Measurements from ENCODE around the gene SEH1L.

Gene SEH1L

DNA sequence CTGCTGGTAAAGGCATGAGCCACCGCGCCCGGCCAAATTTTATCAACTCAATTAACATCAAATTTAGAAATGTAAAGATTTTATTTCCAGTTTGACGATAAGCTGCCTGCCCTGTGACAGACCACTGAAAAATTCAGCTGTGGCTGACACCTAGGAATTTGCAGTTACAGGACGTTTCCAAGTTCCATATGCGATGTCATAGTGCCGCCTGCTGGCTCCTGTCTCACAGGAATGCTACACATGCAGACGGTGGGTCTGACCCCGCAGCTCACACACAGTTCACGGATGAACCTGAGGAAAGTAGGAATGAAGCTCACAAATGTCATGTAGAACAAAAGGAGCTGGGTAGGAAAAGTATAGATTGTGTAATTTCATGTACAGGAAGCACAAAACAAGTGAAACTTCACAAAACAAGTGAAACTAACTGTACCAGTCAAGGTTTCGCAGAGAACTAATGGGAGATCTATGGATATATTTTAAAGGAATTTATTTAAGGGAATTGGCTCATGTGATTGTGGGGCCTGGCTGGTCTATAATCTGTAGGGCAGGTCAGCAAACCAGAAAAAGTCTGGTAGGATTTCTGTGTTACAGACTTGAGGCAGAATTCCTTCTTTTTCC lies 13.2 kb upstream of the SEH1L start:
- peak overlapping the region; percentile 83; the same call in 1 of the 2 replicates for H2AFZ ChIP-seq (ENCODE audit: low read length)
- no peaks in the 10 kb centered on the region for H3K9me2 ChIP-seq (replicated peaks; ENCODE audit: low read depth, low read length)
- no peaks in the 10 kb centered on the region for H3K79me2 ChIP-seq (ENCODE audit: insufficient read depth, low read length)
- H3K4me2 ChIP-seq (ENCODE audit: low read depth, low read length, poor library complexity, severe bottlenecking) = no peak overlapping the region
- no peaks in the 10 kb centered on the region for H4K20me1 ChIP-seq (ENCODE audit: insufficient read depth, low read length, poor library complexity, severe bottlenecking)
- H3K27me3 ChIP-seq (ENCODE audit: insufficient read depth, low read length, poor library complexity, severe bottlenecking) = no peaks in the 10 kb centered on the region
- no peak overlapping the region for H3K9ac ChIP-seq (ENCODE audit: low read depth, low read length, poor library complexity, severe bottlenecking)
- no peaks in the 10 kb centered on the region for H3K9me3 ChIP-seq (ENCODE audit: insufficient read depth, low read depth, low read length)
- H3F3A ChIP-seq (ENCODE audit: low read depth) = no peaks in the 10 kb centered on the region
- H3K36me3 ChIP-seq (ENCODE audit: insufficient read depth, low read length) = no peaks in the 10 kb centered on the region
- TF ChIP-seq, protein P1, sequence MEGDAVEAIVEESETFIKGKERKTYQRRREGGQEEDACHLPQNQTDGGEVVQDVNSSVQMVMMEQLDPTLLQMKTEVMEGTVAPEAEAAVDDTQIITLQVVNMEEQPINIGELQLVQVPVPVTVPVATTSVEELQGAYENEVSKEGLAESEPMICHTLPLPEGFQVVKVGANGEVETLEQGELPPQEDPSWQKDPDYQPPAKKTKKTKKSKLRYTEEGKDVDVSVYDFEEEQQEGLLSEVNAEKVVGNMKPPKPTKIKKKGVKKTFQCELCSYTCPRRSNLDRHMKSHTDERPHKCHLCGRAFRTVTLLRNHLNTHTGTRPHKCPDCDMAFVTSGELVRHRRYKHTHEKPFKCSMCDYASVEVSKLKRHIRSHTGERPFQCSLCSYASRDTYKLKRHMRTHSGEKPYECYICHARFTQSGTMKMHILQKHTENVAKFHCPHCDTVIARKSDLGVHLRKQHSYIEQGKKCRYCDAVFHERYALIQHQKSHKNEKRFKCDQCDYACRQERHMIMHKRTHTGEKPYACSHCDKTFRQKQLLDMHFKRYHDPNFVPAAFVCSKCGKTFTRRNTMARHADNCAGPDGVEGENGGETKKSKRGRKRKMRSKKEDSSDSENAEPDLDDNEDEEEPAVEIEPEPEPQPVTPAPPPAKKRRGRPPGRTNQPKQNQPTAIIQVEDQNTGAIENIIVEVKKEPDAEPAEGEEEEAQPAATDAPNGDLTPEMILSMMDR (conservative IDR thresholded peaks at IDR 0.05; ENCODE audit: low read length) = peak; percentile 95
- no peak for TF ChIP-seq EZH2phosphoT487 (IDR thresholded peaks at IDR 0.05; ENCODE audit: borderline replicate concordance)
- H3K4me3 ChIP-seq (ENCODE audit: low read length, poor library complexity, severe bottlenecking) = no peak overlapping the region
- peaks cover 3% of the 10 kb centered on the region for H3K4me1 ChIP-seq (ENCODE audit: insufficient read depth, low read length, poor library complexity, severe bottlenecking)

DNA sequence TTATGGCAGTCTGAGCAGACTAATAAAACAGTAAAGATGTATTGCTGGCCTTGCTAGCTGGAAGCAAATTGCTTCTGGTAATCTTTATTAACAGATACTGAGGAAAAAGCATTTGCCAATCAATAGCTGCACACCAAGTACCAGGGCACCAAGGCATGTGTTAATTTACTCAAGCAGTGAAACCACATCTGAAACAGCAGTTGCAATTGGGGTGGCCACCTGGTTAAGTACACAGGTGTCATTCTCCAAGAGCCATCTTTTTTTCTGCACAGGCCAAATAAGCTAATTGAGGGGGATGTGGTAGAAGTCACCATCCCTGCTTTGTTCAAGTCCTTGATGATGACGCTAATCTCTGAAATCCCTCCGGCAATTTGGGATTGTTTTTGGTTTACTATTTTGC lies 8.6 kb upstream of the SEH1L start:
- Histone ChIP-seq H3K9me3 (ENCODE audit: insufficient read depth, low read depth, low read length) (no peaks in the 10 kb centered on the region), H4K20me1 (ENCODE audit: insufficient read depth, low read length, poor library complexity, severe bottlenecking) (no peaks in the 10 kb centered on the region)

DNA sequence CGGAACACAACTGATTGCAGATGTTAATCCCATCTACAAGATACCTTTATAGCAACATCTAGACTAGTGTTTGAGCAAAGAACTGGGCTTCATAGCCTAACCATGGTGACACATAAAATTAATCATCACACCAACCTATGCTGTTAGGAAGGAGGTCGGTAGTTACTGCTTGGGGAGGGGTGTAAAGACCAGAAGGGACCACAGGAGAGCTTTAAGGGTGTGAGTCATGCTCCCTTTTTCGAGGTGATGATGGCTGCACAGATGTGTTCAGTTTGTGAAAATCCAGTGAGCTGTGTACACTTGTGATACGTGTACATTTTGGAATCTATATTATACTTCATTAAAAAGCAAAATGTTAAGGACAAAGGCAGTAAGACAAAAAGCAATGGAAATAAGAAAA lies 4.6 kb upstream of the SEH1L start:
- TF ChIP-seq EZH2phosphoT487 (IDR thresholded peaks at IDR 0.05; ENCODE audit: borderline replicate concordance) = no peak
- TF ChIP-seq, protein P1 (conservative IDR thresholded peaks at IDR 0.05; ENCODE audit: low read length) = no peak
- H2AFZ ChIP-seq (ENCODE audit: low read length) = no peak overlapping the region; the same call in 1 of the 2 replicates
- no peak overlapping the region for H3K4me3 ChIP-seq (ENCODE audit: low read length, poor library complexity, severe bottlenecking)
- H4K20me1 ChIP-seq (ENCODE audit: insufficient read depth, low read length, poor library complexity, severe bottlenecking) = no peaks in the 10 kb centered on the region
- H3K79me2 ChIP-seq (ENCODE audit: insufficient read depth, low read length) = 0 out of 2 replicates have a peak, but pooled peaks cover 6% of the 10 kb centered on the region
- H3K4me1 ChIP-seq (ENCODE audit: insufficient read depth, low read length, poor library complexity, severe bottlenecking) = peaks cover 14% of the 10 kb centered on the region
- no peaks in the 10 kb centered on the region for H3K36me3 ChIP-seq (ENCODE audit: insufficient read depth, low read length)
- no peaks in the 10 kb centered on the region for H3K9me3 ChIP-seq (ENCODE audit: insufficient read depth, low read depth, low read length)
- H3K27me3 ChIP-seq (ENCODE audit: insufficient read depth, low read length, poor library complexity, severe bottlenecking) = no peaks in the 10 kb centered on the region
- peaks cover 4% of the 10 kb centered on the region; the same call in 1 of the 2 replicates for H3F3A ChIP-seq (ENCODE audit: low read depth)
- H3K9me2 ChIP-seq (replicated peaks; ENCODE audit: low read depth, low read length) = no peaks in the 10 kb centered on the region
- no peak overlapping the region for H3K4me2 ChIP-seq (ENCODE audit: low read depth, low read length, poor library complexity, severe bottlenecking)
- no peak overlapping the region for H3K9ac ChIP-seq (ENCODE audit: low read depth, low read length, poor library complexity, severe bottlenecking)

More for the DNA sequence above, 8.6 kb upstream of the SEH1L start:
- H3K27me3 ChIP-seq (ENCODE audit: insufficient read depth, low read length, poor library complexity, severe bottlenecking) = no peaks in the 10 kb centered on the region
- H3K79me2 ChIP-seq (ENCODE audit: insufficient read depth, low read length) = no peaks in the 10 kb centered on the region
- H3K4me3 ChIP-seq (ENCODE audit: low read length, poor library complexity, severe bottlenecking) = no peak overlapping the region
- H3K36me3 ChIP-seq (ENCODE audit: insufficient read depth, low read length) = no peaks in the 10 kb centered on the region
- TF ChIP-seq, protein P1 (conservative IDR thresholded peaks at IDR 0.05; ENCODE audit: low read length) = no peak
- TF ChIP-seq EZH2phosphoT487 (IDR thresholded peaks at IDR 0.05; ENCODE audit: borderline replicate concordance) = no peak
- no peaks in the 10 kb centered on the region for H3K9me2 ChIP-seq (replicated peaks; ENCODE audit: low read depth, low read length)
- H3K9ac ChIP-seq (ENCODE audit: low read depth, low read length, poor library complexity, severe bottlenecking) = no peak overlapping the region
- no peak overlapping the region for H2AFZ ChIP-seq (ENCODE audit: low read length)
- peaks cover 3% of the 10 kb centered on the region for H3K4me1 ChIP-seq (ENCODE audit: insufficient read depth, low read length, poor library complexity, severe bottlenecking)
- no peak overlapping the region for H3K4me2 ChIP-seq (ENCODE audit: low read depth, low read length, poor library complexity, severe bottlenecking)
- H3F3A ChIP-seq (ENCODE audit: low read depth) = no peaks in the 10 kb centered on the region
